Stimulated activated CD4-positive, alpha-beta T cell treated with anti-CD3 and anti-CD28 coated beads, Interleukin-4, amount 100 ng/mL, for 24 hours (primary cell): ENCODE results near the gene SPSB4.

ENCODE experiments used
- DNase-seq: peaks from one replicate; pipeline ENCODE4 v3.0.0-alpha.2; 2020

SPSB4 gene

GRCh38 chr3:141076797-141077571, 25.8 kb downstream of the SPSB4 start:
- no peak for DNase-seq

DNA sequence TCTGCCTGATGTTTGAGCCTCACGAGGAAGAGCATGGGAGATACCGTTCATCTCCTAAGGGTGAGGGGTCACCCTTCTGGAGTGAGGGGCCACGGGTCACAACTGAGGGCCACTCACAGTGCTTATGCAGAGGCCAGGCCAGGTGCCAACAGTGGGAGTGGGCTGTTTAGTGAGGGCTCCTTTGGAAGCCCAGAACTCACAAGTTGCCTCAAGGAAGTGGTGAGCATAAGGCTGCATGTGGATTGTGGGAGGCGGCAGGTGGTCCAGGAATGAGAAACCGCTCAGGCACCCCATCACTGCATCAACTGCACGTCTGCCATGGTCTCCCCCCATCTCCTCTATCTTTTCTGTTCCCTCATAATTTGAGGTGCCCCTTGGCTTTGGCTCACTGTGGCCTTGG, 26.5 kb downstream of the SPSB4 start:
- no peak for DNase-seq

GRCh38 chr3:141078200-141078599, 27.1 kb downstream of the SPSB4 start:
- no peak for DNase-seq

DNA sequence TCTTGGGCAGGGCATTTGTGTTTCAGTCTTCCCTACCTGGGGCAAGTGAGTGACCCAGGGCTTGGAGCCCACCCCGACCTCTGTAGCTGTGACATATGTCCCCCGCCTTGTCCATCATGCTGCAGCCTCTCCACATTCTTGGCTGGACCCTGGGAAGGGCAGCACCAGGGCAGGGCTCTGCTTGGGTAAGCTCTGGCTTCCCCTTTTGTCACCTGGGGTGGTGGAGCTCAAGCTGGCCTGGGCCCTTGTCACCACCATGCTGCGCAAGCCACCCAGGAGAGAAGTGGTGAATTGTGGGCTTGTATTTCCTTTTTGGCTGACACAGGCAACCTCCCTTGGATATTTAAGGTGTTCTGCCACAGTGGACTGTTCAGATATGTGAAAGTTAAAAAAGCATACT, 29.3 kb downstream of the SPSB4 start:
- DNase-seq: no peak

DNA sequence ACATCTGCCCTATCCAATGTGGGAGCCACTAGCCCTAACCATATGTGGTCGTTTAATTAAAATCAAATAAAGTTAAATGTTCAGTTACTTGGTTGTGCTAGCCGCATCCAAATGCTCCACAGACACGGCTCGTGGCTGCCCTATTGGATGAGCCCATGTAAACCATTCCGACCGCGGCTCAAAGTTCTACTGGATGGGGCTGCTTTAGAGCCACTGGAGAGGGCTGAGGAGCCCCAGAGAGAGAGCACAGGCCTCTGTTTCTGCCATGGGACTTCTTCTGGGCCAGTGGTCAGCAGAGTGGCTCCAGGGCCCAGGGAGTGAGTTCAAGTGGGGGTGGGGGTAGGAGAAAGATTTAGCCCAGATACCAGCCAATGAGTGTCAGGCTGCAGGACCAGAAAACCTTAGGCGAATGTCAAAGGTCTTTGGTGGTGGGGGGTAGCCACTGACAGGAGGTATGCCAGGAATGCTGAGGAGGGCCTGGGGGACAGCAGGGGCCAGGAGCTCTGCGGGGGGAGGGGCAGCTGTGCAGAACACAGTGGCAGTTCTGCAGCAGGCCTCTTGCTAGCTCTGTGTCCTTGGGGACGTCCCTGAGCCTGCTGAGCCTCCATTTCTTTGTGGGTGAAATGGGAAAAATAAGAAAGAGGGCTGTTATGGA, 30.1 kb downstream of the SPSB4 start:
- no peak for DNase-seq

DNA sequence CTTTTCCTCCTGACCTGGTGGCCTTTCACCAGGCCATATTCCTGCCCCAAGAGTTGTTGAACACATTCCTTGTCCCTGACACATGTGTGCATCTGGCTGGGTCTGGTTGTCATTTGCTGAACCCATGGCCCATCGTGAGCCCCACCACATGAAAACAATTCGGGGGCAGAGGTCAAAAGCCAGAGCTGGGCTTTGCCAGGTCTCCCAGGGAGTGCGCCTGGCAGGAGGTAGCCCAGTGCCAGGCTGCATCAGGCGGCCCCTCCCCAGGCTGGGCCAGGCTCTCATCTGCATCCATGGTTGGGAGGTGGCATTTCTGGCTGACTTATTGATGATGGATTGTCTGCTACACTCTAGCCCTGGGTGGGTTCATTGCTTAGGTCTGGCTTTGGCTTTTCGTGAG, 30.9 kb downstream of the SPSB4 start:
- DNase-seq: no peak

- no peak for DNase-seq
Observed at GRCh38 chr3:141083226-141083625, 32.1 kb downstream of the SPSB4 start.

GRCh38 chr3:141083836-141084649, 32.9 kb downstream of the SPSB4 start:
- no peak for DNase-seq

GRCh38 chr3:141085343-141086070, 34.4 kb downstream of the SPSB4 start:
- DNase-seq: no peak

- DNase-seq: no peak
Observed at GRCh38 chr3:141086188-141086587, 35.0 kb downstream of the SPSB4 start.

DNA sequence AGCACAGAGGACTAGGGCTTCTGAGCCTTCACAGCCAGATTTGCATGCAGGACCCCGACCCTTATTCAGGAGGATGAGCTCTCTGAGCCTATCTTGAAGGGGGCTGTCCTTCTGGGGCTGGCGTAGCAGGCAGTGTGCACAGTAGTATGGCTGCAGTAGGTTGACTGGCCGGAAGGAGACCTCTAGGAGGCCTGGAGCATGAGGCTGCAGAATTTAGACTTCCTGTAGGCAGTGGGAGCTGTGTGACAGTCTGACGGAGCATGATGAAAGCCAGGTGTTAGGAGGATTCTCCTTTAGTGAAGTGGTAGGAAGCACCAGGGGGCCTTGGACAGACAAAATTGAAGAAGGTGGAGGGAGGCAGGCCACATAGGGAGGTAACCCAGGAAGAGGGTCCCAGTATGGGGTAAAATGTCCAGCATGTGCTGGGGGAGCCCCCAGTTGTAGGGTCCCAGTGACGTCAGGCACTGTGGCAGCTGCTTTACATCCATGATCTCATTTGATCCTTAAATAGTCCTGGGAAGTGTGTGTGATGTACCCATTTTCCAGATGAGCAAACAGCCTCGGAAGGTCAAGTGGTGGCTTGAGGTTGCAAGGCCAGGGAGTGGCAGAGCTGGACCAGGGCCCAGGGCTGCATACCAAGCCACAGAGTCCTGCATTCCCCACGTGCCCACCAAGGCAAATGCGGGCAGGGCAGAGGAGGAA, 36.1 kb downstream of the SPSB4 start:
- DNase-seq: no peak

GRCh38 chr3:141087778-141088130, 36.6 kb downstream of the SPSB4 start:
- no peak for DNase-seq

DNA sequence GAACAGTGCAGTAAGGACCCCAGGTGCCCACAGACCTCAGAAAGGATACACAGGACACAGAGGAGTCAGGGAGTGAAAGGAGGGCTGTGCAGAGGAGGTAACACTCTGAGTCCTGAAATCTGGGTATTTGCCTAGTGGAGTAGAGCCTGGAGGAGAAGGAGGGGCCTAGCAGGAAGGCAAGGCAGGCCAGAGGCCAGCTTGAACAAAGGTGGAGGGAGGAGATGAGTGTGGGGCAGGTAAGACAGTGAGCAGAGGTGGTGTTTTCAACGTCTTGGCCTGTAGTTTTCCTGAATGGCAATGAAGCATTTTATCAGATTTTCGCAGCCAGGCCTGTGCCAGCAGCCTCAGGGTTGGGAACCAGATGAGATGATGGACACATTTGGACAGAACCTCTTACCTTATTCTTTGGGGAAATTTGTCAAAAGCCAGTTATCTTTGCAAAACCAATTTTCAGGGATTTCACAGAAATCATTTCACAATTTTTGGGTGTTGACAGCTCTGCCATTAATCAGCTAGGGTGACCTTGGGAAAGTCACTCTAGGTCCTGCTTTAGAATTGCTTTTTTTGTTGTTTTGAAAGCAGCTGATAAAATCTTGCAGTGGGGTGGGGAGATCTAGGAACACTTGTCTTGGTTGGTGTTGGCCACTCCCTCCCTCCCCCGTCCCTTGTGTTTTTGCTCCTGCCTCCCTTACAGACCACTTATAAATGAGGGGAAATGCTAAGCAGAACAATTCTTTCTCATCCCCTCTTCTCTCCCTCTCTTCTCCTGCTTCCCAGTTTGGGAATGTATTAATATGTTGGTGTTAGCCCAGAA, 38.4 kb downstream of the SPSB4 start:
- no peak for DNase-seq

DNA sequence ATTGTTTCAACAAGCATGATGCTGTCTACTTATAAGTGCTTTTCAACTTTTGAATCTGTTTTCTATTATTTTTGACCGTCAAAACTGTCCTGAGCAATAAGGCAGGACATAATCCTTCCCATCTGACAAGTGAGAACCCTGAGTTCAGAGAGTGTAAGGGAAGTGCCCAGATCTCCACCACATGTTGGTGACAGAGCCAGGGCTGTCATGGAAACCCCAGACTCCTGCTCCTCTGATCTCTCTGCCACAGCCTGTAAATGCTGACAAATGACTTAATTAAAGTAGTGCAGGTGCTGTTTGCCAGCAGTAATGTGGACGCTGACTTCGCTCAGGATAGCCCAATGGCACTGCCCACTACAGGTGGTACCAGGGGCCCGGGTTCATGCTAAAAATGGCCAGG, 40.3 kb downstream of the SPSB4 start:
- no peak for DNase-seq

DNA sequence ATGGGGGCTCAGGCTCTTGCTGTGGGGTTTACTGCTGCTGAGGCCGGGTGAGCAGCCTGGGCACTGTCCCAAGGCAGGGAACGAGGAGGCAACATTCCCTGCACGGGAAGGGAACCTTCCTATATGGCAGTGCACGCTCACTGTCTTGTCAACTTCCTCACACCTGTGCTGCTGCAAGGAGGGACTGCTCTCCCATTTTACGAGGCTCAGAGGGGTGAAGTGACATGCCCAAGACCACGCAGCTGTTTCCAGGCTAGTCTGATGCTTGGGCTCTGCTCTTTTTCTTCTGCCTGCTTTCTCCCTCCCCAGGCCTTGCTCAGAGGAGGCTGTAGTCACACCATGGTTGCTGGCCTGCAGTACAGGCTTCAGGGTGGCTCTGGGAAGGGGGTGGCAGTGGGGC, 41.5 kb downstream of the SPSB4 start:
- no peak for DNase-seq

- no peak for DNase-seq
Observed at GRCh38 chr3:141093397-141093796, 42.2 kb downstream of the SPSB4 start.

DNA sequence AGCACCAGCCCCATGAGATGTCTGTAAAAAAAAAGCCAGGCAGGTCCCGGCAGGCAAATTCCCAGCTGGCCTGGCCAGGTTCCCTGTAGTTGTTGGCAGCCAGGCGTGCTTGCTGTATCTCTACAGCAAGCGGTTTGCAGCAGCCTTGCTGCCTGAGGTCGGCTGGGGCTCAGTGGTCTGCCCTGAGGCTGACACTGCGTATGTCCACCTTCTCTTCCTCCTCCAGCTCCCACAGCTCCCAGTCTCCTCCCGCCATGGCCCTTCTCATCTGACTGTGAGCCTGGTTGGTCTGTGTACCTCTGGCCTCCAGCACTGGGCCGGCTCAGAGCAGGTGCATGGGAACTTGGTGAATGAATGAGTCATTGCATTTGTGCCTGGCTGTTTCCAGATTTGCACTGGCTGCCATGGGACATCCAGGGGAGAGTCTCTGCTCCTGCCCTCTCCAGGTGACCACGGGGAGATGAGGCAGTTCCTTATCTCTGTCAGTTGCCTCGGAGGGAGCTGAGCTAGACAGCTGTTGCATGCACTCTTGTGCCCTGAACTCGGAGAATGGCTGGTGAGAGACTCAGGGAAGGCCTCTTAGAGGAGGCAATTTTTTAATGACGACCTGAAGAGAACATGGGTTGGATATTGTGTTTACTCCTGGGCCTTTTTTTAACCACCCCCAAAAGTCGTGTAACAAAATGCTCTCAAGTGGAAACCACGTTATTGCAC, 43.0 kb downstream of the SPSB4 start:
- no peak for DNase-seq

- DNase-seq: no peak
Observed at GRCh38 chr3:141094790-141095545, 43.8 kb downstream of the SPSB4 start.

DNA sequence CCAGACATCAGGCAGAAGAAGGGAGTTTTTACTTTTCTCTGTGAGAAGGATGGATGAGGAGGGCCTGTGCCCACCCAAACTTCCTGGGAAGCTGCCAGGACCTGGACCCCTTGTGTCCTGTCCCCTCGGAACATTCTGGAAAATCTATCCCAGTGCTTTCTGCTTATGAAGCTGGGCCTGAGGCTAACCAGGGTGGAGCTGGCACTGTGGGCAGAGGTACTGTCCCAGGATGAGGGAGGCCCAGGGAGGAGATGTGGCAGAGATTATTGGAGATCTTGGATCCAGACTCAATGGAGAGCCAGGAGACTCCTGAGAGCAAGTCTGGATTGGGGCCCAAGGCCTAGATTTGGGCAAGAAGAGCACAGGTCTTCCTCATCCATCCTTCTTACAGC, 44.4 kb downstream of the SPSB4 start:
- no peak for DNase-seq

GRCh38 chr3:141096164-141096563, 45.0 kb downstream of the SPSB4 start:
- DNase-seq: no peak
